NOMO-1 (cell line): Measurements from ENCODE around the gene SEMA4C.
A peak's percentile ranks its signal among the peaks of the same experiment; 100 is the strongest.

ENCODE experiments used
- DNase-seq, 2 experiments: peaks; one replicate each; lab custom pipeline; 2025; ENCODE audit not compliant: unreplicated experiment in 2 of 2; lab: John Stamatoyannopoulos, UW

The SEMA4C gene, protein sequence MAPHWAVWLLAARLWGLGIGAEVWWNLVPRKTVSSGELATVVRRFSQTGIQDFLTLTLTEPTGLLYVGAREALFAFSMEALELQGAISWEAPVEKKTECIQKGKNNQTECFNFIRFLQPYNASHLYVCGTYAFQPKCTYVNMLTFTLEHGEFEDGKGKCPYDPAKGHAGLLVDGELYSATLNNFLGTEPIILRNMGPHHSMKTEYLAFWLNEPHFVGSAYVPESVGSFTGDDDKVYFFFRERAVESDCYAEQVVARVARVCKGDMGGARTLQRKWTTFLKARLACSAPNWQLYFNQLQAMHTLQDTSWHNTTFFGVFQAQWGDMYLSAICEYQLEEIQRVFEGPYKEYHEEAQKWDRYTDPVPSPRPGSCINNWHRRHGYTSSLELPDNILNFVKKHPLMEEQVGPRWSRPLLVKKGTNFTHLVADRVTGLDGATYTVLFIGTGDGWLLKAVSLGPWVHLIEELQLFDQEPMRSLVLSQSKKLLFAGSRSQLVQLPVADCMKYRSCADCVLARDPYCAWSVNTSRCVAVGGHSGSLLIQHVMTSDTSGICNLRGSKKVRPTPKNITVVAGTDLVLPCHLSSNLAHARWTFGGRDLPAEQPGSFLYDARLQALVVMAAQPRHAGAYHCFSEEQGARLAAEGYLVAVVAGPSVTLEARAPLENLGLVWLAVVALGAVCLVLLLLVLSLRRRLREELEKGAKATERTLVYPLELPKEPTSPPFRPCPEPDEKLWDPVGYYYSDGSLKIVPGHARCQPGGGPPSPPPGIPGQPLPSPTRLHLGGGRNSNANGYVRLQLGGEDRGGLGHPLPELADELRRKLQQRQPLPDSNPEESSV

DNA sequence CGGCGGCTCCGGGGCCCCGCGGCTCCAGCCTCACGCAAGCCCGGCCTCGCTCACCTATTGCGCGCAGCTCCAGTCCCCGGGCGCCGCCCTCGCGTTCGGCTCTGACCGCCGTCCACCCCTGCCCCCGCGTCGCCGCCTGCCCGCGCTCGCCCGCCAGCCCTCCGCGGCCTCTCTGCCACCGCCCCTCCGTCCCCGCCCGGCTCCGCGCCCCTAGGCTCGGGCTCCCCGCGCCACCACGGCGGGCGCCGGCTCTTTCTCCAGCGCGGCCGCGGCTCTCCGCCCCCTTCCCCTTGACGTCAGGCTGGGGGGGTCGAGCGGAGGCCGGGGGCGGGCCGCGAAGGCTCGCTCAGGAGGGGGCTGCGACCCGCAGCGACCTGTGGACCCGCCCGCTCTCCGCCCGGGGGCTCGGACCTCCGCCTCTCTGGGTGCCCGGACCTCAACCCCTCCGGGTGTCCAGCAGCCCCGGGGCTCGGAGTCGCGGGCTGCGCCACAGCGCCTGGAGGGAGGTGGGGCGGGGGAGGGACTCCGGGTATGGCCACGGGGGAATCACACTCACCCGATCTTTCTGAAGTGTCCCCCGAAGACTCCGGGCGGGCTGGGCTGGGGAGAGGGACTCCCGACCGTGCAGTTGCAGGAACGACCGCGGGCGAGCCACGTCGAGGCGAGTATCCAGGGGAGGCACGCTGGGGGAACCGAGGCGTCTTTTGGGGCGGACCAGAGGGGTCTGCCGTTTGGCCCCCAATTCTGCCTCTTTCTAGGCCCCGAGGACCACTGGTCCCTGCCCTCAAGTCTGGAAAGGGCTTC is at the start of gene SEMA4C:
TSS of gene SEMA4C (minus strand) at position 259 of the 804 bp plus-strand sequence. CDS start 2,194 bp downstream, outside the sequence.
- peak; percentile 20 to 55 for DNase-seq

DNA sequence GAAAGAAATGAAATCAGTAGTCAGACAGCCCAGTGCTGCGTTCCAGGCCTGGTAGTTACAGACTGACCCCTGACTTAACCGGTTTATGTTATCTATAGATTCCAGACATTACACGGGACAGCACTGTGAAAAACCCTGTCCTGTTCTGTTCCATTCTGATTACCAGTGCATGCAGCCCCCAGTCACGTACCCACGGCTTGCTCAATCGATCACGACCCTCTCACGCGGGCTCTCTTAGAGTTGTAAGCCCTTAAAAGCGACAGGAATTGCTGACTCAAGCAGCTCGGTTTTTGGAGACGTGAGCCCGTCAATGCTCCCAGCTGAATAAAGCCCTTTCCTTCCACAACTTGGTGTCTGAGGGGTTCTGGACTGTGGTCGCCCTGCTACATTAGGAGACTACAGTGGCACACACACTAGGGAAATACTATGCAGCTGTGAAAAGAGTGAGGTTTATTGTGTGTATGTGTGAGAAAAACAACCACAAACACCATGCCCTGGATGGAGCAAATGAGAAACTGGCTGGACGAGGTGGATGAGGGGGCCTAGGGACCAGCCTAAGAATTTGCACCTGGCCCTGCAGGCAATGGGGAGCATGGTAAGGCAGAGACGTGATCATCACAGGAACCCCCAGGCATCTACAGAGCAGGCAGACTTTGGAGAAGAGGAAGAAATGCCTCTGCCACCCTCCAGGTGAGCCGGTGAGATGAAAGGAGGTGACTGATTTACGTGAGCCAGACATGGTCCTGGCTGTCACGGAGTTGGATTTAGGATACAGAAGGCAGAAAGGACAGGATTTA is 49.1 kb upstream of the SEMA4C start:
- no peak for DNase-seq

DNA sequence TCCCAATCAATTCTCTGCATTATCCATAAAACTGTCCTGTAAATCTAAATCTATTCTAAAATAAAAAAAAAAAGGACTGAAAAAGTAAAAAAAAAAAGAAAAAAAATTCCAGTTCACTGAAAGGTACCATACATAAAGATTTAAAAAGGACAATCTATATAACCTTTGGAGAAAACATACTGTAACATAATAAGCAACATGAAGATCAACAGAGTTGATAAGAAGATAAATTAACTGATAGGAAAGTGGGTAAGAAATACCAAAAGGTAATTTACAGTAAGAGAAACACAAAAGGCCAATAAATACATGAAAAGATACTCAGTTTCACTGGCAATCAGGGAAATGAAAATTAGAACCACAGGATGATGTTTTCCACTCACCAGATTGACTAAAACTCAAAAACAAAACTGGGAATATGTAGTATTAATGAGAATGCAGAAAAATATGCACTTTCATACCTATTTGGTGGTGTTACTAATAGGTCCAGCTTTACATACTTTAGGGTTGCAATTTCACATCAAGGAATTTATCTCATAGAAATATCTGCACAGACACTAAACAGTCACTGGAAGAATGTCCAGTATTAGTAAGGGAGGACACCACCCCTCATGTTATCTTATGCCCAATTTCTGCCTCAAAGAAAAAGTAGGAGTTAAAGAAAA is 48.3 kb upstream of the SEMA4C start:
- no peak for DNase-seq

DNA sequence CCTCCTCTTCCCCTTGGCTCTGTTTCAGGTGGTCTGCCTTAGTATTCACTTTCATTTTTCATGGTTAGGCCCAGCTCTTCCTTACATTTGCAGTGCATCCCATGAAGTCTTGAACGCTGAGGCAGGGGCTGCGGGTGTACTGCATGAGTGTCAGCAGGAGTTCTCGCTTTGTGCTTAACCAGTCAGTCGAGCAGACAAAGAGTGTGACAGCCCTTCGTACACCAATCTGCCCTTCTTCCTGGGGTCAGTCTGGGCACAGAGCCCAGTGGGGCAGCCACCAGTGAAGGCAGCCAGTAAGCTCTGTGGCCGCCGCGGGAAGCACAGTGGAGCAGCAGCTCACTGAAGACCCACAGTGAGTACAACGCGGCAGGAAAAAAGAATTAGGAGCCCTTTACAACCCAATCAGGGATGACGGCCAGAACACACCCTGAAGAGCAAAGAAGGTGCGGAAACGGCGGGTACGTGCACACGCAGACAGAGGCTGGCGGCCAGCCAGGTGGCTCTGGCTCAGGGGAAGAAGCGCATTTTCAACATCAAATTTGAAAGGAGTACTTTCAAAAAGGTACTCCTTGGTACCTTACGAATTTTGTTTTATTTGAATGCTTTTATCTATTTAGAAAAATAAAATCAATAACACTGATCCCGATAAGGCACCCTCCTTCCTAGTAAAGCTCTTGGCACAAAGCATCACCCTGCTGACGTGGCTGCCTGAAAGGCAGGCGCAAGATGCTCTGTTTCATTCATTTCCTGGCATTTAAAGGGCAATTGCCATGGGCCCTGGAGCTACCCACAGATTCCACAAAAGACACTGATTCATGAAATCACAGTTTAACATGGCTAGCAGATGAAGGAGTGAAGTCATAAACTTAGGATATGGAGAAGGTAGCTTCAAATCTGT is 47.0 kb upstream of the SEMA4C start:
- no peak for DNase-seq

DNA sequence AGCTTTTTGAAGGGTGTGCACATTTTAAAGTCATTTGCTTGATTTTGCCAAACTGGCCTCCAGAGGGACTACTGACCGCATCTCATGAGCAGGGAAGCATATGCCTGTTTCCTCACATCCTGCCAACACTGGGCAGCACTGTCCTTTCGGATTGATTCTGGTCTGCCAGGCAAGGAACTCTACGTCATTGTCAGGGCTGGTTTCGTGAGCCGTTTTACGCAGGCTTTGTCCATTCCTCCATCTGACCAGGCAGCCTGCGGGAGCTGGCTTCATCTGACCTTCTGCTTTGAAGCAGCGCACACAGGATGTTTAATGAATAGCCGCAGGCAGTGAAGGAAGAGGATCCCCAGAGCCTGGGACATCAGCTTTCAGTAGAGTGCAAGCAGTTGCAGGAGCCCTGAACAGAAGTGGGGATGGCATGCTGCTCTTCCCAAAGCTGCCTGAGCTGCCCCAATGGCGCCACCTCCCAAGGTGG is 46.3 kb upstream of the SEMA4C start:
- DNase-seq, result no peak

DNA sequence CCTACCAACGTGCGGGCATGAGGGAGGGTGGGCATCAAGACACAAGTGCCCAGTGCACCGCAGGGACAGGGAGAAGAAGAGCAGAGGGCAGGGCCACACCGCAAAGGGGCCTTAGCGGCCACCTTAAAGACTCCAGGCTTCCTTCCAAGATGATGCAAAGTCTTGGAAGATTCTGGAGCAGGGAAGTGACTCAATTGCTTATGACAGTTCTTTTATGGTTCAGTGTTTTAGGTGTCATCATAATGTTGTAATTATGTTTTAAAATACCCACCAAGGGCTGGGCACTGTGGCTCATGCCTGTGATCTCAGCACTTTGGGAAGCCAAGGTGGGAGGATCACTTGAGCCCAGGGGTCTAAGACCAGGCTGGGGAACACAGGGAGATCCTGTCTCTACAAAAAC is 44.5 kb upstream of the SEMA4C start:
- no peak for DNase-seq

DNA sequence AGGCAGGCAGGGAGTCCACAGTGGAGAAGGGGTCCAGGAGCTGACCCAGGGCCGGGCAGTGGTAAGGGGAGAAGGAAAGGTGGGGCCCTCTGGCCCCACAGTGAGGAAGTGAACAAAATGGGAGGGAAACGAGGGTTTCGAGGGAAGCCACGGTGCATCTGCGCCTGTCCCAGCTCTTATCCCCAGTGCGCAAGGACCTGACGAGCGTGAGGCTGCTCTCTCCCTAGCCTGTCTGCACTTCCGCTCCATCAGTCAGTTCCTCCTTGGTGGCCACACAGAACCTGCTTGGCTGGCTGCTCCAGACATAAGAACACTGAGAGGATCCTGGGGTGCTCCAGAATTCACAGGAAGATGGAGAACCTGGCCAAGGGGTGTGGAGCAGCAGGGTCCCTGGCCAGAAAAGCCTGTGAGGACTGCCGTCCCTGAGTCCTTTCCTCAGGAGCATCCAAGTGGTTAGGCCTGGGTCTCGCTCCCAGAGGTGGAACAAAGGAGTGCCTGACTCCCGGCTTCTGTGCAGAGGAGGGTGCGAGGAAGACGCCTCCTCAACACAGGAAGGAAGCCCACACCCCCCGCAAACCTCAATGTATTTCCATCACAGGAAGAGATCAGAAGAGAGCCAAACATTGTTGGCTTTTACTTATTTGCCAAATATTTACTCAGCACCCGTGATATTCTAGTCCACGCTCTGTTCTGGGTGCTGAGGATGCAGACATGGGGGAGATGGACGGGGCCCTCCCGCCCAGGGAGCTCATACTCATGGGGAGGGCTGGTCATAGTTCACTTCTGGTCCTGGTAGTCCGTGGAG is 43.7 kb upstream of the SEMA4C start:
- peak; percentile 73 to 79 for DNase-seq

DNA sequence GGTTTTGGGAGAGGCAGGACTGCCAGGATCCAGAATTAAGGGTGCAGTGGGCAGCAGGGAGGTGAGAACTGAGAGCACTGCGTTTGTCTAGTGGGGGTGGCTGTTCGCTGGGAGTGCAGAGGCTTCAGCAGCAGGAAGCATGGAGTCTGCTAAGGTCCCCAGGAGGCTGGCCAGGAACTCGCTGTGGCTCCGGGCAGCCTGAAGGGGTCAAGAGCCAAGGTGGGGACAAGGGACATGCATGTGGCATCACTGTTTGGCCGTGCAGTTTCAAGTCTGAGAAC is 43.2 kb upstream of the SEMA4C start:
- DNase-seq, result no peak

DNA sequence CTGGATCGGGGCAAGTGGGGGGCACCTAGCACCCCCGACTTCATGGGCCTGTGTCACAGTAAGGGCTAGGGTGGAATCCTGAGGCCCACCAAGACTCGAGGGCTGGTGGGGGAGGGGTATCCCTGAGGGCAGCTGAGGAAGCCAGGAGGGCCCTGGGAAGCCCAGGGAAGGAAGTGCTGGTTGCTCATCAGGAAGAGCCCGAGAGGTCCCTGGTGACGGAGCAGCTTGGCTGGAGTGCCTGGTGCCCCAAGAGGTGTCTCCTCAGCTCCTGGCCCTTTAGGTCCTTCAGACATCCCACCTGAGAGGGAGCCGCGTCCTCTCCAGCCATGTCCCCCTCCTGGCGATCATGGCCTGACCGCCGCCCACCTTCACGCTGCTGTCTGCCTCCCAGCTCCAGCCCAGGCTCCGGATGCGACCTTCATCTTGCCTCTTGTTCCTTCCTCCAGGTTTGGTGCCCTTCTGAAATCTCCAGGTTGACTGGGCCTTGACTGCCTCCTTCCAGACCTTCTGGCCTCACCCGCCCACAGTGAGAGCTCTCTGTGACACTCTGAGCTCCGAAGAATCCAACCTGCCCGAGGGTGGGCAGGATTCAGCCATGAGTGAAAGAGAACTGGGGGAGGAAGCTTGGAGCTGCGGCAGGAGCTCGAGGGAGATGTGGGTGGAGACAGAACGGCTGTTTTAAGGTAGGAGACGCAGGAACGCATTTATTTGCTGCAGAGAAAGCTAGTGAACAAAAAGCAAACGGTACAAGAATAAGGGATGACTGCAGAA is 42.7 kb upstream of the SEMA4C start:
- no peak for DNase-seq

DNA sequence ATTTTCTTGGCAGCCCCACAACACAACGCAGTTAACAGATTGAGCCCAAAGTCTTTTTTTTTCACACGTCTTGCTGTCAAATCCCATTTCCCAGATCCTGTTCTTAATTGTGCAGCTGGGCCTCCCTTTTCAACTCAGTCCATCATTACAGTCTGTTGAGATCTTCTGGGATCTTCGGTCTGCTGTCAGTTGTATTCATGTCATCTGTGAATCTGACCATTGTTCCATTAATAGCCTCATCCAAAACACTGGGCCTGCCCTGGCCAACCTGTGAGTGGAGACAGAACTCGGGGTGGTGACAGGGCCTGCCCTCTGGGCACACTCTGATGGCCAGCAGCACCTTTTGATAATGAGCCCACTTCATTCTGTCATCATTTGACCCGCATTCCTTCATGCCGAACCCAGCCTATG is 39.7 kb upstream of the SEMA4C start:
- no peak for DNase-seq

DNA sequence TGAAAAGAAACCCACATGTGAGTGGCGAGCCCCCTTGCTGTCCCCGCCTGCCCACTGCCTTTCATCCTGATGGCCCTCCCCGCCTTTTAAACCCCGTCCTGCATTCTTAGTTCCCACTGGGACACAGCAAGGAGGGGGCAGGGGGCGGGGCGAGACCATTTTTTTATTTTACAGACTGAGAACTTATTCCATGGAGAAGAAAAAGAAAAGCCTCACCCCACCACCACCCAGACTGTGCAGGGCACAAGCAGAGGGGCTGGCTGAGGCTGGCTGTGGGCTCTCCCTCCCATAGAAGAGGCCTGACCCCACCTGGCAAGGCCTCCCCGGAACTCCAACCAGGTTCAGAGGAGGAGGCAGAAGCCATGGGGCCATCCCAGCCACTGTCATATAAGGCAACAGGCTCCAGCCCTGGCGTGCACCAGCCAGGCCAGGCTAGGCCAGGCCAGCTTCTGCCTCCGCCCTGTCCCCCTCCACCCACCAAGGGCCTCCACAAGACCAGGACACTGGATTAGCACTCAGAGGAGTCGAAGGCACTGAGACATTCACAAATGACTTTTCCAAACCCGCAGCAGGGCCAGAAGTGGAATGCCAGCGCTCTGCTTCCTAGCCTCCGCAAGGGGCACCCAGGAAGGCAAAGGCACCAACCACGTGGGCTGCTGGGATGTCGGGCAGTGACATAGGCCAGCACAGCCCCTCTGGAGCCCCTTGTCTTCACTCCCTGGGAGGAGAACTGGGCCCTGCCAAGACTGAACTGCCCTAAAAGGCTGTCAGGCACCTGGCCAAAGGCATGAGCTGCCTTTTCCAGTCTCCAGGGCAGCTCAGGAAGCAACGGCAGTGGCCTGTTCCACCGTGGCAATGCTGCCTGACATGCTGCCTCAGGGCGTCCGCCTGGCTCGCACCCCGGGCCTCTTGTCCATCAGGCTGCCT is 37.5 kb upstream of the SEMA4C start:
- DNase-seq, result no peak

DNA sequence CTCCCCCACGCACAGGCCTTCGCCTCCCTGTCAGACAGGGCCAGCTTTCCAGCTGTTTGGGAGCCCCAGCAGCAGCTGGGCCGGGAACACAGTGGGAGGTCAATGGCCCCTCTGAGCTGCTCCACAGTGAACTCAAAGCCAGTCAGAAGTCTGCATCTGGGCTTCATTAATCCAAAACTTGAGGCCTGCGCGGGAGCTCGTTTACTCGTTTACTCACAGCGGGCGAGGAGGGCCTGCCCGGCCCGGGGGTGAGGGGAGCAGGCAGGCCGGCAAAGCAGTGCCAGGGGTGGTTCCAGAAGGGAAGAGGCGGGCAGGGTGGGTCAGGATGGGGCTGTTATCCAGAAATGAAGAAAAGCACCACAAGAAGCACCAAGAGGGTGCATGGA is 36.8 kb upstream of the SEMA4C start:
- no peak for DNase-seq

DNA sequence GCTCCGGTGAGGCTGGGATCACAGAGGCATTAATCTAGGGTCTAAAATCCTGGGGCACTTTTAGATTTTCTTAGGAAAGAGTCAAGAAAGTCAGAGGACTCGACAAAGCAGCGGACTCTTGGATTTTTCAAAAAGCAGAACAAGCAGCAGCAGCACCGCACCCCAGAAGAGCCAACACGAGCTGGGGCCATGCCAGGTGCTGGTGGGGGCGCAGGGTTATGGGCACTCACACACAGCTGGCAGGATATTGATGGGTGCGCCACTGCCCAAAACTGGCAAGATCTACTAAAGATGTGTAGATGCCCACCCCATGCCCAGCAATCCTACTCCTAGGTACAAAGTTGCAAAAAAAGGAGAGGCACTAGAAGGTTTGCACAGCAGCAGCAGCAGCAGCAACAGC is 33.9 kb upstream of the SEMA4C start:
- DNase-seq, result no peak

DNA sequence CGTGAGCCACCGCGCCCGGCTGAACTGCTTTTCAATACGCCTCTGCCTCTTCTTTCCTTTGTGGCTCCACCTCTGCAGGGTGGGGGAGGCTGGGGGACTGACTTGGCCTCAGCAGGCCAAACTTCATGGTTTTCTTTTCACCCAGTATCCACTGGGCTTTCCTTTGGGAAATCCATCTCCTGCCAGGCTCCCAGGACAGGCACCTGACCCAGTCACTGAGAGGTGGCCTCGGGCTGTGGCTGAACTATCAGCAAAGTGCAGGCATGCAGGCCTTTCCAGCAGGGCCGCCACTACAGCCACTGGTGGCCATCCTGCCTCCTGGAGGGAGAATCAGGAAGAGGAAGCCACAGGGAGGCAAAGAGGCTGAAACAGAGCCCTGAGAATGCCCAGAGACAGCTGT is 33.4 kb upstream of the SEMA4C start:
- DNase-seq, result no peak

DNA sequence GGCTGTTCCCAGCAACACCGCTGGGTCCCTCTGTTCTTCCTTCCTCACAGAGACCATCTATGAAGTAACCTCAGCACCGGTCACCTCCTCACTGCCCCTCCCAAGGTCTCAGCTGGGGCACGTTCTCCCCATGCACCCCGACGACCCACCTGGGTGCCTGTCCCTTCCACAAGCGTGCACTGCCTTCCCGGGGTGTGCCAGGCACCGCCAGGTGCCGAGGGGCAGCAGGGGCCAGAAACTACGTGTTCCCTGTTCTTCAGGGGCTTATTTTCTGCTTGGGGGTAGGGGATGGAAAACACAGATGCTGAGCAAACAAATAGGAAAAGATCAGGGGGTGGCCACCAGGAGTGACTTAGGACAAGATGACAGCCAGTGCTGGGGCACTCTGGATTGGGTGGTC is 30.4 kb upstream of the SEMA4C start:
- DNase-seq, result no peak

DNA sequence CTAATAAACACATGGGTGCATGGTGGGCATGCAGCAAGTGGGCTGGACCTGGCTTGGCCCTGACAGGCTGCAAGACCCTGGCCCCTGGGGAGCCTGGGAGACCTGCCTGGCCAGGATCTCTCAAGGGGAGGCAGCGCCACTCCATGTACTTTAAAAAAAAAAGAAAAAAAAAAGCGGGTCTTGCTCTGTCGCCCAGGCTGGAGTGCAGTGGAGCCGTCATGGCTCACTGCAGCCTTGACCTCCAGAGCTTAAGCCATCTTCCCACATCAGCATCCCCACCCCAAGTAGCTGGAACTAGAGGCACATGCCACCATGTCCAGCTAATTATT is 29.5 kb upstream of the SEMA4C start:
- DNase-seq, result no peak
